PC-3 (cell line): Measurements from ENCODE around the gene TMED4.
"Not testable (repeated sequence)": the region's sequence is repeated elsewhere in the genome, so short reads cannot be mapped to it uniquely, and the experiment has no call there.

Experiments used
- CTCF ChIP-seq: fragments of 300-600 bp; sonication (generic); conservative IDR thresholded peaks from 2 replicates; pipeline ENCODE4 v1.5.1; 2017; ENCODE audit warnings: antibody characterized with exemption, low read depth, mild to moderate bottlenecking, low read length
- EZH2 ChIP-seq: fragments of 300-600 bp; sonication (generic); IDR thresholded peaks from one replicate; pipeline ENCODE4 v1.6.1; 2017; ENCODE audit warnings: antibody characterized with exemption, mild to moderate bottlenecking, low read length; ENCODE audit not compliant: unreplicated experiment

GRCh38 chr7:44552473-44553005, 29.5 kb downstream of the TMED4 start:
- TF ChIP-seq EZH2, CTCF: not testable (repeated sequence)
